Measurements from ENCODE around the gene NRF1.
"Not testable (repeated sequence)": the region's sequence is repeated elsewhere in the genome, so short reads cannot be mapped to it uniquely, and the experiment has no call there.

Gene NRF1

DNA sequence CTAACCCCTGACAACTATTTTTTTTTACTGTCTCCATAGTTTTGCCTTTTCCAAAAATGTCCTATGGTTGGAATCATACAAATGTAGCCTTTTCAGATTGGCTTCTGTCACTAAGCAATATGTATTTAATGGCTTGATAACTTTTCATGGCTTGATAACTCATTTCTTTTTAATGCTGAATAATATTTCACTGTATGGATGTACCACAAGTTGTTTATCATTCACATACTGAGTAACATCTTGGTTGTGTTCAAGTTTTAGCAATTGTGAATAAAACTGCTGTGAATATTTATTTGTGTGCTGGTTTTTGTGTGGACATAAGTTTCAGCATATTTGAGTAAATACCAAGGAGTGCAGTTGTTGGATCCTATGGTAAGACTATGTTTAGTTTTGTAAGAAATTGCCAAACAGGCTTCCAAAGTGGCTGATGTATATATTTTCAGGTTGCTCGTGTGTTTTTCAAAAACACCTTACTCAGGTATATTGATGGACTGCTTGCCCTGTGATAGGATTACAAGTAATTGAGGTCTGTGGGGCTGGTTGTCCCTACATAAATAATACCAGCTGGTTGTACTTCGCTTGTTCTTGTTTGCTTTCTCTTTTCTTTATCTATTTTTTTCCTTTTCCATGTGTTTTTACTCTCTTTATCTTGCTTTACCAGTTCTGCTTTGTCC lies 23.0 kb downstream of the NRF1 start:
- no peak for DNase-seq (ENCODE audit: low read depth in 2 of 2)
- no peak overlapping the region for H3K4me3 ChIP-seq (replicated peaks in 1 of 2; ENCODE audit: low read depth in 2 of 2, low read length in 2 of 2)
- TF ChIP-seq, protein P1, sequence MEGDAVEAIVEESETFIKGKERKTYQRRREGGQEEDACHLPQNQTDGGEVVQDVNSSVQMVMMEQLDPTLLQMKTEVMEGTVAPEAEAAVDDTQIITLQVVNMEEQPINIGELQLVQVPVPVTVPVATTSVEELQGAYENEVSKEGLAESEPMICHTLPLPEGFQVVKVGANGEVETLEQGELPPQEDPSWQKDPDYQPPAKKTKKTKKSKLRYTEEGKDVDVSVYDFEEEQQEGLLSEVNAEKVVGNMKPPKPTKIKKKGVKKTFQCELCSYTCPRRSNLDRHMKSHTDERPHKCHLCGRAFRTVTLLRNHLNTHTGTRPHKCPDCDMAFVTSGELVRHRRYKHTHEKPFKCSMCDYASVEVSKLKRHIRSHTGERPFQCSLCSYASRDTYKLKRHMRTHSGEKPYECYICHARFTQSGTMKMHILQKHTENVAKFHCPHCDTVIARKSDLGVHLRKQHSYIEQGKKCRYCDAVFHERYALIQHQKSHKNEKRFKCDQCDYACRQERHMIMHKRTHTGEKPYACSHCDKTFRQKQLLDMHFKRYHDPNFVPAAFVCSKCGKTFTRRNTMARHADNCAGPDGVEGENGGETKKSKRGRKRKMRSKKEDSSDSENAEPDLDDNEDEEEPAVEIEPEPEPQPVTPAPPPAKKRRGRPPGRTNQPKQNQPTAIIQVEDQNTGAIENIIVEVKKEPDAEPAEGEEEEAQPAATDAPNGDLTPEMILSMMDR (IDR thresholded peaks at IDR 0.05; ENCODE audit: low read depth, low read length), result no peak

- DNase-seq (ENCODE audit: low read depth in 2 of 2), result peak; percentile 85 to 87
- TF ChIP-seq, protein P1 (IDR thresholded peaks at IDR 0.05; ENCODE audit: low read depth, low read length), result peak; percentile 96
- H3K4me3 ChIP-seq (replicated peaks in 1 of 2; ENCODE audit: low read depth in 2 of 2, low read length in 2 of 2), result no peak overlapping the region
Measured at GRCh38 chr7:129635300-129636029, 23.9 kb downstream of the NRF1 start.

DNA sequence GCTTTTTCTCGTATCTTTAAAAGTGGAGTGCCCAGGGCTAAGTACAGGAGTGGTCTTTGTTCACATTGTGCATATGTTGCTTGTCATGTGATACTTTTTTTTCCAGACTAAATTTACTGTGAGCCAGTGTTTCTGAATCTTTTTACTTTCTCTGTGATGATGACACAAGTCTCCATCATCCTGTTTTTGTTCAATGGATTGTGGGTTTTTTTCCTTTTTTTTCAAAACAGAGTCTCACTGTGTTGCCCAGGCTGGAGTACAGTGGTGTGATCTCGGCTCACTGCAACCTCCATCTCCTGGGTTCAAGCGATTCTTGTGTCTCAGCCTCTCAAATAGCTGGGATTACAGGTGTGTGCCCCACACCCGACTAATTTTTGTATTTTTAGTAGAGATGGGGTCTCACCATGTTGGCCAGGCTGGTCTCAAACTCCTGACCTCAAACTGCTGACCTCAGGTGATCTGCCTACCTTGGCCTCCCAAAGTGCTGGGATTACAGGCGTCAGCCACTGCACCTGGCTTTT lies 24.6 kb downstream of the NRF1 start:
- DNase-seq (ENCODE audit: low read depth in 2 of 2); H3K4me3 ChIP-seq (replicated peaks in 1 of 2; ENCODE audit: low read depth in 2 of 2, low read length in 2 of 2): not testable (repeated sequence)

DNA sequence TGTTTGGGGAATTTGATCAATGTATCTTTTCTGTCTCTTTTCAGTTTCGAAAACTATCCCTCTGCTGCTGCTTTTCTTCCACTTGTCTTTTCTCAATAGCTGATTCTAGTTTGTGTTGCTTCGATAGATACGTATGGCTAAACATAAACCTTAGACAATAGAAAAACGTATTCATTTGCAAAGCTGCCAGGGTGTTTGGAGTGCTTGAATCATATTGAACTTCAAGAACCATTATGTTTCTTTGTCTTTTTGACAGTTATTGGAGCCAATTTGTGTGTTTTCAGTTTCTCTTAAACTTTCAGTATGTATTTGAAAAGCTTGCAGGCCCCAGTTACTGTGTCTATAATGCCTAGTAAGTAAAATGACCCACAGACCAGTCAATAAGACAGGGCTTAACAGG lies 25.1 kb downstream of the NRF1 start:
- no peak for DNase-seq (ENCODE audit: low read depth in 2 of 2)
- TF ChIP-seq, protein P1 (IDR thresholded peaks at IDR 0.05; ENCODE audit: low read depth, low read length), result no peak
- H3K4me3 ChIP-seq (replicated peaks in 1 of 2; ENCODE audit: low read depth in 2 of 2, low read length in 2 of 2), result no peak overlapping the region

DNA sequence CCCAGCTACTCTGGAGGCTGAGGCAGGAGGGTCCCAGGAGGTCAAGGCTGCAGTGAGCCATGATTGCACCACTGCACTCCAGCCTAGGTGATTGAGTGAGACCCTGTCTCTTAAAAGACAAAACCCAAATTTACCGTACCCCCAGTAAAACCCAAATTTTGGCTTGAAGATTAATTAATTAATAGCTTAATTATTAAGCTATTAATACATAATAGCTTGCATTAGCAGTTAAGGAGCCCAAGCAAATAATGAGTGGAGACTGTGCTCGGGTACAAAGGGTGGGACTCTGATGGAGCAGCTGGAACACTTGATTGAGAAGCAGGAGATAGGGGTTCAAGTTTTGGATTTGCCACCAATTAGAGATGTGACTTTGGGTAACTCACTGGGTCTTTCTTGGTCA lies 28.9 kb downstream of the NRF1 start:
- DNase-seq (ENCODE audit: low read depth in 2 of 2), result no peak
- TF ChIP-seq, protein P1 (IDR thresholded peaks at IDR 0.05; ENCODE audit: low read depth, low read length), result no peak
- H3K4me3 ChIP-seq (replicated peaks in 1 of 2; ENCODE audit: low read depth in 2 of 2, low read length in 2 of 2), result no peak overlapping the region

GRCh38 chr7:129642871-129643549 lies 31.5 kb downstream of the NRF1 start:
- H3K4me3 ChIP-seq (replicated peaks in 1 of 2; ENCODE audit: low read depth in 2 of 2, low read length in 2 of 2), result no peak overlapping the region
- TF ChIP-seq, protein P1 (IDR thresholded peaks at IDR 0.05; ENCODE audit: low read depth, low read length), result no peak
- no peak for DNase-seq (ENCODE audit: low read depth in 2 of 2)
